Peyer's patch (tissue), 4 donors: ENCODE measurements around the gene PPFIA4. TPM values are rescaled to one million over a fixed set of nuclear protein-coding genes. Genes with fewer than 3 reads are reported as not detected.

Experiments used
- DNase-seq, 3 donors: peaks; one replicate each; pipeline ENCODE4 v3.0.0-alpha.2; 2017 to 2019
- H3K27ac ChIP-seq, 4 donors: fragments of 200-600 bp; sonication (generic); one replicate each; pipeline ENCODE4 v1.5.1; 2016 to 2019
- H3K27me3 ChIP-seq, 2 donors: fragments of 200-600 bp; sonication (generic); one replicate each; pipeline ENCODE4 v1.5.1; 2019
- H3K36me3 ChIP-seq, 3 donors: fragments of 200-600 bp; sonication (generic); one replicate each; pipeline ENCODE4 v1.5.1; 2016 to 2019
- H3K4me1 ChIP-seq, 4 donors: fragments of 200-600 bp; sonication (generic); one replicate each; pipeline ENCODE4 v1.5.1; 2016 to 2019
- H3K4me3 ChIP-seq, 4 donors: fragments of 200-600 bp; sonication (generic); 1 replicate in 3 of 4; 2 replicates in 1 of 4; pipeline ENCODE4 v1.5.1; 2016 to 2019; ENCODE audit warnings: mild to moderate bottlenecking in 1 of 4
- H3K9me3 ChIP-seq, 4 donors: fragments of 200-600 bp; sonication (generic); one replicate each; pipeline ENCODE4 v1.5.1; 2016 to 2019; ENCODE audit warnings: mild to moderate bottlenecking in 1 of 4
- POLR2A ChIP-seq, 2 donors: fragments of 450-650 bp; IDR thresholded peaks; one replicate each; pipeline ENCODE4 v1.5.1; 2017; ENCODE audit warnings: antibody characterized with exemption in 2 of 2, mild to moderate bottlenecking in 2 of 2, moderate library complexity in 2 of 2
- total RNA-seq, 4 donors: library from RNA; depleted of rRNA; stranded (reverse); fragments of >200 nt; gene quantifications; one replicate each; pipeline ENCODE4 v1.1.0, GENCODE V29; 2016
- TF ChIP-seq, protein P1 (sequence below), 6 experiments: fragments of 450-650 bp in 4 of 6; fragments of 200-600 bp in 2 of 6; sonication (generic) in 1 of 6; IDR thresholded peaks; one replicate each; pipeline ENCODE4 v1.5.1; 2017 to 2019; ENCODE audit warnings: antibody characterized with exemption in 6 of 6, mild to moderate bottlenecking in 3 of 6, moderate library complexity in 1 of 6

PPFIA4 gene
- total RNA-seq, 4 donors from 2014 or later, result 0.54 to 1.8 (median 1.7) TPM; not detected in 1

DNA sequence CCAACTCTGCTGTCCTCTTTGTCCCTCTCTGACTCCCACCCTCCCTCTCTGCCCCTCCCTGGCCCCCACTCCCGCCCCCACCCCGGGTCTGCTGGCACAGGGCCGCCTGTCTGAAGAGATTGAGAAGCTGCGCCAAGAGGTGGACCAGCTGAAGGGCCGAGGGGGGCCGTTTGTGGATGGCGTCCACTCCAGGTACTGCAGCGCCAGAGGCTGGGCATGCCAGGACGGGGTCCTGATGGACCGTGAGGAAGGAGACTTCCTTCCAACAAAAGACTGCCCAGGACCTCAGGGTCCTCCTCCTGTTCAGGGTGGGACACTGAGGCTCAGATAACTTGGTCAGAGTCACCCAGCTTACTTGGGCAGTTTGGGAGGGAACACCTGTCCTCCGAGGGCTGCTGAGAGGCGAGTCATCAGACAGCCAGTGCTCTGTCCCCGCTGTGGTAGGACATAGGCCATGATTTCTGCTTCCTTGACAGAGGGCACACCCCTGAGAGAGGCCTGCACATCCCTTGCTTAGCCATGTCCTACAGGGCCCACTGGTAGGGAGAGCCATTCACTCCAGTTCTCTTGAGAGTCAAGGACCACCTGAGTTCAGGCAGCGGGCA lies 23.4 kb downstream of the PPFIA4 start:
- no peak for DNase-seq
- Histone ChIP-seq H3K4me3 (no peak overlapping the region), H3K9me3 (no peaks in the 10 kb centered on the region), H3K4me1 (no peaks in the 10 kb centered on the region), H3K27ac (no peak overlapping the region), H3K36me3 (no peaks in the 10 kb centered on the region), H3K27me3 (no peaks in the 10 kb centered on the region)
- no peak for TF ChIP-seq POLR2A (IDR thresholded peaks at IDR 0.05)
- TF ChIP-seq, protein P1, sequence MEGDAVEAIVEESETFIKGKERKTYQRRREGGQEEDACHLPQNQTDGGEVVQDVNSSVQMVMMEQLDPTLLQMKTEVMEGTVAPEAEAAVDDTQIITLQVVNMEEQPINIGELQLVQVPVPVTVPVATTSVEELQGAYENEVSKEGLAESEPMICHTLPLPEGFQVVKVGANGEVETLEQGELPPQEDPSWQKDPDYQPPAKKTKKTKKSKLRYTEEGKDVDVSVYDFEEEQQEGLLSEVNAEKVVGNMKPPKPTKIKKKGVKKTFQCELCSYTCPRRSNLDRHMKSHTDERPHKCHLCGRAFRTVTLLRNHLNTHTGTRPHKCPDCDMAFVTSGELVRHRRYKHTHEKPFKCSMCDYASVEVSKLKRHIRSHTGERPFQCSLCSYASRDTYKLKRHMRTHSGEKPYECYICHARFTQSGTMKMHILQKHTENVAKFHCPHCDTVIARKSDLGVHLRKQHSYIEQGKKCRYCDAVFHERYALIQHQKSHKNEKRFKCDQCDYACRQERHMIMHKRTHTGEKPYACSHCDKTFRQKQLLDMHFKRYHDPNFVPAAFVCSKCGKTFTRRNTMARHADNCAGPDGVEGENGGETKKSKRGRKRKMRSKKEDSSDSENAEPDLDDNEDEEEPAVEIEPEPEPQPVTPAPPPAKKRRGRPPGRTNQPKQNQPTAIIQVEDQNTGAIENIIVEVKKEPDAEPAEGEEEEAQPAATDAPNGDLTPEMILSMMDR (IDR thresholded peaks at IDR 0.05), result no peak

DNA sequence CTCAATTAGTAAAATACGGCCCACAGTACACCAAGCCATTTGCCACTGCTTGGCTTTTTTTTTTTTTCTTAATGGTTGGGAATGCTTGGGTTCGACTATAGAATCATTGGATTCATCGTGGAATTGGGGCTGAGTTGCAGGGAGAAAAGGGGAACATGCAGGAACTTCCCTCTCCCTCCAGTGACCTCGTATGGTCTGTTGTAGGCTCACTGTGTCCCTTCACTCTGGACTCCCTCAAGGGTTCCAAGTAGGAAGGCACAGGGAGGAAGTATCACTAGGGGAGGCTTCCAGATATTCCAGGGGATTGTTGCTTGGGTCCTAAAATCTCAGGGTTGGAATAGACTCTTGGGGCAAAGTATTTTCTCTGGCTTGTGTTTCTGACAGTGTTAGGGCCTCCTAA lies 24.5 kb downstream of the PPFIA4 start:
- Histone ChIP-seq H3K9me3 (no peaks in the 10 kb centered on the region), H3K36me3 (no peaks in the 10 kb centered on the region), H3K27ac (no peak overlapping the region), H3K27me3 (no peaks in the 10 kb centered on the region), H3K4me3 (no peak overlapping the region), H3K4me1 (no peaks in the 10 kb centered on the region)
- TF ChIP-seq POLR2A (IDR thresholded peaks at IDR 0.05), result no peak
- TF ChIP-seq, protein P1 (IDR thresholded peaks at IDR 0.05), result no peak
- no peak for DNase-seq

DNA sequence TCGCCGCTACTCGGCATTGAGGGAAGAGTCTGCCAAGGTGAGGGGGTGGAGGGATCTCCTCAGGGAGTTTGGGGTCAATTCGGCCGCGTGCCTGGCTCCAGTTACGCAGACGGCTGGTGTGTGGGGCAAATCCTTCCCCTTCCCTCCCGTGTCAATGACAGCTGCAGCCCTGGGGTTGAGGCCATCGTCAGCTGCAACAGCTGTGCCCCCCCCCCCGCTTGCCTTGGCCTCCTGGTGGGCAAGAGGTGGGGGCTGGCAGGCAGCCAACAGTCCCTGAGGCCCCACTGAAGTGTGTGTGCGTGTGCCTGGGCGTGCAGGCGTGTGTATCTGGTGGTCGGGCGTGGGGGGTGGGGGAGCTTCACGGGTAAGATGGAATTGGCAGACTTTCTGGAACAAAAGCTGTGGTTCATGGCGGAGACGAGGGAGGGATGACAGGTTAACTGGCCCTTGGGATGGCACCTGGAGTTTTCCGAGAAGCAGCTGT lies 25.6 kb downstream of the PPFIA4 start:
- no peak for DNase-seq
- Histone ChIP-seq H3K27me3 (no peaks in the 10 kb centered on the region), H3K4me3 (no peak overlapping the region), H3K36me3 (no peaks in the 10 kb centered on the region), H3K4me1 (no peaks in the 10 kb centered on the region), H3K27ac (no peak overlapping the region), H3K9me3 (no peaks in the 10 kb centered on the region)
- no peak for TF ChIP-seq POLR2A (IDR thresholded peaks at IDR 0.05)
- TF ChIP-seq, protein P1 (IDR thresholded peaks at IDR 0.05), result no peak

DNA sequence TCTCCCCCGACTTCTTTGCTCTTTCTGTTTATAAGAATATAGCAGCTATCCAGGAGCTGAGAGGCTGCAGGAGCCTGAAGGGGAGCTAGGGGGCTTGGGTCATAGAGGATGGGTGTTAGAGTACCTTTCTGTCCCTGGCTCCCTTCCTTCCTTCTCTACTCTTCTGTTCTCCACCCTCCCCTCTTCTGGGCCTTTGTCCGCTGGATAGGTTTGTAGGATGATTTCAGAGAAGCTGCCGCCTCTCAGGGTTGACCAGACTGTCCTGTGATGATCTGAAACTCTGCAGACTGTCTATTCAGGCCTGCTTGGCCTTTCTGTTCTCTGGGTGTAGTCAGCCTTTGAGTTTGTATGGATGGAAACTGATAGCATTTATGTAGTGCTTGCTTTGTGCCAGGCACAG lies 26.3 kb downstream of the PPFIA4 start:
- Histone ChIP-seq H3K4me1 (no peaks in the 10 kb centered on the region), H3K27me3 (no peaks in the 10 kb centered on the region), H3K4me3 (no peak overlapping the region), H3K27ac (no peak overlapping the region), H3K36me3 (no peaks in the 10 kb centered on the region), H3K9me3 (no peaks in the 10 kb centered on the region)
- no peak for DNase-seq
- TF ChIP-seq POLR2A (IDR thresholded peaks at IDR 0.05), result no peak
- TF ChIP-seq, protein P1 (IDR thresholded peaks at IDR 0.05), result no peak

DNA sequence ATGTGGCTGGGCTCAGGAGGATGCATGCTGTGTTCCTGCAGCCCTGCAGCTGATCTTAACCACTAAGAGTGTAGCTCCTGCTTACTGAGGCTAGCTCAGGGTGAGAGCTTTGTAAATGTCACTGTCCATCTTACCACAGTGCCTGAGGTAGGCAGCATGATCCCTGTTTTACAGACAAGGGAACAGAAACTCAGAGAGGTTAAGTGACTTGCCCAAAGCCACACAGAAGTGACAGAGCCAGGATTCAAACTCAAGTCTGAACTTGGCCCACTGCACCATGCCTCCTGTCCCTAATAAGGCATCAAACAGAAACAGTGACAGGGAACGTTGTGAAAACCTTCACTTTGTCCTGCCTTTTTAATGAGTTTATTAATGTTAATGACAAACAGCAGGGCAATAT lies 27.9 kb downstream of the PPFIA4 start:
- no peak for DNase-seq

More for the DNA sequence above, 27.9 kb downstream of the PPFIA4 start:
- no peak overlapping the region for H3K4me3 ChIP-seq
- H3K27me3 ChIP-seq, result no peaks in the 10 kb centered on the region
- TF ChIP-seq, protein P1 (IDR thresholded peaks at IDR 0.05), result no peak
- no peak for TF ChIP-seq POLR2A (IDR thresholded peaks at IDR 0.05)
- H3K27ac ChIP-seq, result no peak overlapping the region
- H3K36me3 ChIP-seq, result no peaks in the 10 kb centered on the region
- H3K9me3 ChIP-seq, result no peaks in the 10 kb centered on the region
- H3K4me1 ChIP-seq, result no peaks in the 10 kb centered on the region
